GM18520 (cell line): ENCODE data around the gene NTNG2.

Experiments
- ATAC-seq: cut with Tn5 transposase; IDR thresholded peaks from one replicate; pipeline ENCODE4 v1.9.1; 2021; ENCODE audit not compliant: unreplicated experiment

Gene NTNG2

DNA sequence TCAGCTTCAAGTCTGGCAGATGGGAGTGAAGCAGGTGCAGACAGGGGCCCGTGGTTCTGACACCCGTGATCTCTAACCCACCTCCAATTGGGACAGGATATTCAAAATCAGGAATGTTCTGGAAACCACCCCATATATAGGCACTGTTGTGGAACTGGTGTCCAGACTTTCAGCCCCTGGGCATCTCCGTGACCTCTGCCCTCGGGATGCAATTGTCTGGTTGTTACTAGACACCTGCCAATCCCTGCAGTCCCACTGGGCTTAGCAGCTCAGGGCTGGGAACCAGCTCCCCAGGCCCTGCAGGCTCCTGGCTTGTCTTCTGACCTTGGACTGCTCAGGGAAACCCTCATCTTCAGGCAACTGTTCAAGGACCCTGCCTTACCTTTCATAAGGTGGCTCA is 38.8 kb downstream of the NTNG2 start:
- ATAC-seq, result no peak

DNA sequence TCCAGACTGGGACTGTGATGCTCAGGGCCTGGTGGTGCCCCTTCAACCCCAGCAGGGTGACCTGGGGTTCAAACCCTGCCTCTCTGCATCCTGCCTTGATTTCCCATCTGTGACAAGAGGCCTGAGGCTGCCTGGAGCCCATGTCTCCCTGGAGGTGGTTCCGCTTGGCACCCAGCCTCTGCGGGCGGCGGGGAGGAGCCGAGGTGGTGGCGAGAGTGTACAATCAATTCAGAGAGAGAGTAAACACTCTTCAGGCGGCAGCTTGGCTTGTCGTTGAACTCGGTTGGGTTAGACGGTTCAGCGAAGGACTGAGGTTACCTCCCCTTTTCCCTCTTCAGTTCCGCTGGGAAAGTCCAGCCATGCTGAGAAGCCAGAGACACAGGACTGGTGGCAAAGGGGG is 39.3 kb downstream of the NTNG2 start:
- ATAC-seq, result no peak

DNA sequence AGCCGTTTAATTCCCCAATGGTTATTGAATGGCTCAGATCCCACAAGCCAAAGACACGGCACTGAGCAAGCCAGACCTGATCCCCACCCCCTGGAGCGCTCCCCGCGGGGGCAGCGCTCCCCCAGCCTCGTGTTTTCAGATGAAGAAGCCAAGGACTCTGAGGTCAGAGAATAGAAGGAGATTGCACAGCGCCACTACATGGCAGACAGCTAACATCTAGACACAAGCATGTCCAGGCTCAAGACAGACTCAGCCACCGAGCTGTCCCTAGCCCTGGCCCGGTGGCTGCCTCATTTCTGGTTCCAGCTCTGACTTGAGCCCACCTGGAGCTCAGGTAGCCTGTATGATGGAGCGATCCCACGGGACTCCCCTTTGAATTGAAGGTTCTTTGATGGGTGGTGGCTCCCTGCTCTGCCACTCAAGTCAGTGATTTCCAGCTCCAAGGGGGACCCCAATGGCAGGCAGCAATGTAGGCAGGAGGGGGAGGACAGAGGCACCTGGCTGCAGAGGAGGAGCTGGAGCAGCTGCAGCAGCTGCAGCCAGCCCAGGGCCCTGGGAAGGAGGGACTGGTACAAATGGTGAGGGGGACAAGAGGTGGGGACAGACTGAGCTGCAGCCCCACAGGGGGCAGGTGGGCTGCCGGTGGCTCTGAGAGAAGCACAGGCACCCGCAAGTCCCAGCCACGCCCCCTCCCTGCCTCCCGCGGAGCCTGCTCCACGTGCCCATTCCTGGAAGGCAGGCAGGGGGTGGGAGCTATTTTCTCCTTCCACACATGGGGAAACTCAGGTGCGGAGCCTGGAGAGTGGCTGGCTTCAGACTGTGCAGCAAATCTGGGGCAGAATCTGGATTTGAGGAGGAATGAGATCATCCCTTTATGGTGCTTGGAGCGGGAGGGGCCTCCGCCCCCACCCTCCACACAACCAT is 40.2 kb downstream of the NTNG2 start:
- no peak for ATAC-seq

DNA sequence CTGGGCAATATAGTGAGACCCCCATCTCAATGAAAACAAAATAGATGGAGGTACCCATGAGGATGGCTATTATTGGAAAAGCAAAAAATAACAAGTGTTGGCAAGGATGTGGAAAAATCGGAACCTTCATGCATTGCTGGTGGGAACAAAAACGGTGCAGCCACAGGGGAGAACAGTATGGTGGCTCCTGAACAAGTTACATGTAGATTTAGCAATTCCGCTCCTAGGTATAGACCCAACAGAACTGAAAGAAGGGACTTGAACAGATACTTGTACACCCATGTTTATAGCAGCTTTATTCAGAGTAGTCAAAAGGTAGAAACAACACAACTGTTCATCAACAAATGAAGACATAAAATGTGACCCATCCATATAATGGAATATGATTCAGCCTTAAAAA is 43.0 kb downstream of the NTNG2 start:
- no peak for ATAC-seq

DNA sequence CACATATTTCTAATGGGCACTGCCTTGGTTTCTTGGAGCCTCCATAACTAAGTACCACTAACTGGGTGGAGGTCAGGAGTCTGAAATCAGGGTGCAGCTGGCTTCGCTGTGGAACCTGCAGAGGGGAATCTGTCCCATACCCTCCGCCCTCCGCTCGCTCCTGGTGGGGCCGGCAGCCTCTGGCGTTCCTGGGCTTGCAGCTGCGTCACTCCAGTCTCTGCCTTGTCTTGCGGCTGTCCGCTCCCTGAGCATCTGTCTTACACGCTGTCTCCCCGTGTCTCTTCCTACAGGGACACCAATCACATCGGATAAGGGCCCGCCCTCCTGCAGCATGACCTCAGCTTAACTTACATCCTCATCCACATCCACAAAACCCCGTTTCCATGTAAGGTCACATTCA is 45.4 kb downstream of the NTNG2 start:
- ATAC-seq, result no peak

DNA sequence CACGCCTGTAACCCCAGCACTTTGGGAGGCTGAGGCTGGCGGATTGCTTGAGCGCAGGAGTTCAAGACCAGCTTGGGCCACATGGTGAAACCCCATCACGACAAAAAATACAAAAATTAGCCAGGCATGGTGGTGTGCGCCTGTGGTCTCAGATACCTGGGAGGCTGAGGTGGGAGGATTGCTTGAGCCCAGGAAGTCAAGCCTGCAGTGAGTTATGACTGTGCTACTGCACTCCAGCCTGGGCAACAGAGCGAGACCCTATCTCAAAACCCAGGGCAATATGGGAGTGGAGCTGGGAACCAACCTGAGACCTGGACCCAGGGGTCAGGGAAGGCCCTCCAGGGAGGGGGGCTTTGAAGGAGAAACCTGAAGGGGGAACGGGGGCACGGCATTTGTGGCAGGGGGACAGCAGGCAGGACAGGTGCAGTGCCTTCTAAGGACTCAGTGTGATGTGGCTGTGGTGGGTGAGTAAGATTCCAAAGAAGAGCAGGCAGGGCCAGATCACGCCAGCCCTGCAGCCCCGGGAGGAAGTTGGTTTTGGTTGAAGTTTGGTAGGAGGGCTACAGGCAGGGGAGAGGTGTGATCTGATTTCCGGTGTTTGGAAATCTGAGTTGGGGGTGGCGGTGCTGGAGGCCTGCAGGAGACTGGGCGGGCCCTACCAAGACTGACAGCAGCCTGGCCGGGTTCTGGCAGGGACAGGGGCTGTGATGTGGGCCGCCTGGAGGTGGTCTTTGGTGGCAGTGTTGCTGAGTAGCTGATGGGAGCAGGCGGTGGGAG is 46.2 kb downstream of the NTNG2 start:
- no peak for ATAC-seq

DNA sequence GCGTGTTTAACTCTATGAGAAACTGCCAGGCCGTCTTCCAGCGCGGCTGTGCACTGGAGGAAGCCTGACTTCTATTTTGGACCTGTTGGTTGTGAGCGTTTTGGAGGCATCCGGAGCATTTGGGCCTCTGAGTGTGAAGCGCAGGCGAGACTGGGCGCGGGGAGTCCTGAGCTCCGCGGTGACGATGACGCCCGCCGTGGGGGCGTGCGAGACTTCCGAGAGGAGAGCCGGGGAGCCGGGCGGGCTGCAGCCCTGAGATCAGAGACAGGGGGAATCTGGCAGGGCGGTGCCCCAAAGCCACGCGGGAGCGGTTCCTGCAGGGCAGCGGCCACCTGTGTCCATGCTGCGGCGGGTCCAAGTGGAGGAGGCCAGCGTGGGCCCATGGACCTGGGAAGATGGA is 47.4 kb downstream of the NTNG2 start:
- no peak for ATAC-seq

DNA sequence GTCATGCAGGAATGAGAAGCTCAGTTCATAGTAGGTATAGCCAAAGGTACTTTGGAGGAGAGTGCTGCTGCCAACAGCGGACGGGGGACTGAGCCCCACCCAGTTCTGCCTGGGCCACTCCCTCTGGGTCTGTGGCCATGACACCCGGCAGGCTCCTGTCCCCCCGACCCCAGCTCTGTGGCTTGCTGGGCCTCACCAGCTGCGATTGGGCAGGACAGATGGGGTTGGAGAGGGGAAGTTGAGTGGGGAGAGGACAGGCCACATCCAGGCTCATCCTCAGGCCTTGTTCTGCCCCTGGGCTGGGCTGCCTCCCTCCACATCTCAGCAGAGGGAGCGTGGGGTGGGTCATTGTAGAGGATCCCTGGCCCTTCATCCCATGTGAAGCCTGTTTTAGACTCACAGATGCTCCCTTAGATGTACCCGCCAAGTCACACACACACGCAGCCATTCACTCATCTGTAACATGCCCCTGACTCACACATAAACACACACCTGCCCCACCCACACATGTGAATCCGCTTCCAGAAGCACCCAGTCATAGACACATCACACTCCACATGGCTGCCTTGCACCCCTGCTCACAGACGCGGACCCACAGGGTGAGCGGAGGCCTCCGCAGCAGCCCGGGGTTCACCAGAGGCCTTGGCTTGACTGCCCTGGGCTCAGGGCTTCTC is 48.8 kb downstream of the NTNG2 start:
- ATAC-seq, result no peak

DNA sequence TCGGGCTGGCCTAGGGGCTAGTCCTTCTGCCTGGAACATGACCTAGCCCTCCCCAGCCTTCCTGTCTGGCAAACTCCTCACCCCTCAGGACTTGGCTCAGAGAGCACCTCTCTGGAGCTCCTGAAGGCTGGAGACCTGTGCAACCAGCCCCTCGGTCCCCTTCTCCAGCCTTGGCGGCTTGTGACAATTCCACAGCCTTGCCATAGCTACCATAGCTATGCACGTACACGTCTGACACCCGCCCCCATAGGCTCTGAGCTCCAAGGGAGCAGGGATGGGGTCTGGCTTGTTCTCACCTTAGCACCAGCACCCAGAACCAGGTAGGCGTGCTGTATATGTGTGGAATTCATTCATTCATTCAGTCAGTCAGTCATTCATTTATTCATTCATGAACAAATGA is 49.7 kb downstream of the NTNG2 start:
- no peak for ATAC-seq

DNA sequence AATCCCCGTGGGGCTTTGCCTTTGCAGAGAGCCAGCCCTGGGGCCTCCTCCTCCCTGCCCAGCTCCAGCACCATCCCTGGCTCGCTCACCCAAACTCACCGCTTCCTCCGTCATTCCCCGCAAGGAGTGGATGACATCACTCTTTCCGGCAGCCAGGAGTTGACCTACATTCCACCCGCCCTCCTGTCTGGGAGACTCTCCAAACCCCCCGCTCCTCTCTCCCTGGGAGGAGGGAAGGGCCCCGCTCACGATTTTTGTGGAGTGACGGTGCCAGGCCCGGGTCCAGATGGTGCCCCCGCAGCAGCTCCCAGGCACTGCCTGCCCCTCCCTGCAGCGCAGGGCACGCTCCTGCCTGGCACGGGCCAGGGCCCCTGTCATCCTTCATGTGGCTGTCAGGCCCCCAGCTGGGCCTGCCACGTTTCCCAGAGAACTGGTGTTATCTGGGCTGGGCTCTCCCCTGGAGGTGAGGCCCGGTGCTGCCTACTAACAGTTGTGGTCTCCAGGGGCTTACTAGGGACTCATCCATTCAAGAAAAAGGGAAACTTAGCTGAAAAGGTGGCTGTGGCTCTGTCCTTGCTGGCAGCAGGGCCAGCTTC is 52.3 kb downstream of the NTNG2 start:
- no peak for ATAC-seq

DNA sequence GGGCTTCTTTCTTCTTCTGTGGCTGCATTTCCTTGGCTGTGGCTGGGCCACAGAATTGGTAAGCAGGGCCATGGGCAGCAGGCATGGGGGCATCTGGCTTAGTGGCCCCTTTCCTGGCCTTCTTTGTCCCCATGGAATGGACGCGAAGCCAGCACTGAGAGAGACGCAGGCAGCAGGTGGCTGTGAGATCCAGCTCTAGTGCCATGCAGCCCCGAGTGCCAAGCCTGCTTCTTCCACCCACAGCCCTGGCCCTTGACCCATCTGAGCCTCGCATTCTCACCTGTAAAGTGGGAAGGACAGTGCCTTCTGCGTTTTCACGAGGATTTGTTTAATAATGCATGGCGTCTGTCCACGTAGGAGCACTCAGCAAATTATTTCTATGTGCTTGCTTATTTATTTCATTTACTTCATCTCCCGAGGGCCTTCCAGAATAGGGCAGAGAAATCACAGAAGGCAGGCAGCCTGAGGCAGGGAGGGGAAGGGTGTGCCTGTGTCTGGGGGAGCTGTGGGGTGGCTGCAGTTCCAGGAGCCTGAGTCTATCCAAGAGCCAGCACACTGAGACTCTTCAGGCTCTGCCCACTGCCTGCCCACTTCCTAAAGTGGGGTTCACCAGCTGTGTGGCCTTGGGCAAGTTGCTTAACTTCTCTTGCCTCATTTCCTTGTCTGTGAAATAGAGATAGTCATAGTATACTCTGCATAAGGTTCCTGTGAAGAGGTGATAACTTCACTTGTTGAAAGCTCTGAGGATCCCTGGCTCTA is 55.2 kb downstream of the NTNG2 start:
- no peak for ATAC-seq

DNA sequence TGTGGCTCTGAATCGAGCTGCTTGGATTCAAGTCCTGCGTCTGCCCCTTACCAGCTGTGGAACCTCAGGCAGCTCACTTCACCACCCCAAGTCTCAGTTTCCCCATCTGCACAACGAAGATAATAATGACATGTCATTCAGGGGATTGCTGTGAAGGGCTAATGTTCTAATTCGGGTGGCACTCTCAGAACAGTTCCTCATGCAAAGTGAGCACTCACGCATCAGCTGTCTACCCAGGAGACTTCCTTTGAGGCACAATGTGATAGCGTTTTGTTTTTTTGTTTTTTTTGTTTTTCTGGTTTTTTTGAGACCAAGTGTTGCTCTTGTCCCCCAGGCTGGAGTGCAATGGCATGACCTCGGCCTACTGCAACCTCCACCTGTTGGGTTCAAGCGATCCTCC is 56.4 kb downstream of the NTNG2 start:
- ATAC-seq, result no peak

DNA sequence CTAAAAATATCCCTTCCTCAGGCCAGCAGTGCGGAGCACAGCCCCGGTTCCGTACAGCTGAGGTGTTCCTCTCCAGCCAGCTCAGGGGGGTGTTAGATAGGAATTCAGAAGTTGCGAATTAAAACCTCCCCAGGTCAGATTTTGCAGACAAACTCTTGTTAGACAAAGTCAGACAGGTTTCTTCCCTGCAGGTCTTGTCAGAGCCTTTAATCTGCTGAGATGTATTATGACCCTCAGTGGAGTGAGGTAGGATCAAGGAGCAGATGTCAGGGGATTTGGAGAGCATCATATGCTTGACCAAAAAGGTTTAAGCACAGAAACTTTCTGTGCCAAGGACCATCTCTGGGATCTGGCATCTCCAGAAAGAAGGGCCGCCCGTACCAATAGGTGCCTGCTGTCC is 60.1 kb downstream of the NTNG2 start:
- ATAC-seq, result no peak

DNA sequence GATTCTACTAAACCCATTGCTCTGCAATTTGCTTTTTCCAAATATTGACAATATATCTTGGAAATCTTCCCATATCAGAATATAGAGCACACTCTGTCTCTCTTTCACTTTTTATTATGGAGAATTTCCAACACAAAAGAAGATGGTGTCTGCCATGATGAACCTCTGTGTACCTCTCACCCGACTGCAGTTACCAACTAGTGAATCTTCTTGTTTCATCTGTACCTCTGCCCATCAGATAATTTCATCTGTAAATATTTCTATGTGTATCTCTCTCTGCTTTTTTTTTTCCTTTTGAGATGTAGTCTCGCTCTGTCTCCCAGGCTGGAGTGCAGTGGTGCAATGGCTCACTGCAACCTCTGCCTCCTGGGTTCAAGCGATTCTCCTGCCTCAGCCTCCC is 62.8 kb downstream of the NTNG2 start:
- ATAC-seq, result no peak

DNA sequence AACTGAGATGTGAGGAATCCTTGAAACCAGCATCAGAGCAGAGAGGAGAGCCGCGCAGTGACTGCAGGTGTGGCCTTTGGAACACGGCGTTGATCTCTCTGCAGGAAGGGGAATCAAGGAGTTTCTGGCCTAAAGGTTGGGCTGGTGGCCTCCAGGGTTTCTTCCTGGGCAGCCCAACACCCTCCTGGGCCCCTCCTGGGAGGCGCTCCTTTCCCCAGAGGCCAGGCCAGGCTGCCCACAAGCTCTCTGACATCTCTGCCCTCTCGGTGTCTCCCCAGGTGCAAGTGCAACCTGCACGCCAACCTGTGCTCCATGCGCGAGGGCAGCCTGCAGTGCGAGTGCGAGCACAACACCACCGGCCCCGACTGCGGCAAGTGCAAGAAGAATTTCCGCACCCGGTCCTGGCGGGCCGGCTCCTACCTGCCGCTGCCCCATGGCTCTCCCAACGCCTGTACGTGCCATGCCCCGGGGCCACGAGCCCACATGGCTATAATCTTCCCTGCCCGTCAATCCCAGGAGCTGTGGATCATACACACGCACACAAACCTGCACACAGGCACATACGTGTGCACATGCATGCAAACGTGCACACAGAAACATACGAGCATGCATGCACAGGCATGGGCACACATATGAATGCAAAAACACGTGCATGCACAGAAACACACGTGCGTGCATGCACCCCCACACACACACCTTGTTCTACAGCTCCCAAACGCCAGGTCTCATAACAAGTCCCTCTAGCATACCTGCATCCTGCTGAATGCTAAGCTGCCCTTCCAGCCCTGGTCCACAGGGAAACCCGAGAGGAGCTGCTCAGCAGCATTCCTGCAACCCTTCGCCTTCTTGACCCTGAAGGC is 64.9 kb downstream of the NTNG2 start:
- no peak for ATAC-seq

DNA sequence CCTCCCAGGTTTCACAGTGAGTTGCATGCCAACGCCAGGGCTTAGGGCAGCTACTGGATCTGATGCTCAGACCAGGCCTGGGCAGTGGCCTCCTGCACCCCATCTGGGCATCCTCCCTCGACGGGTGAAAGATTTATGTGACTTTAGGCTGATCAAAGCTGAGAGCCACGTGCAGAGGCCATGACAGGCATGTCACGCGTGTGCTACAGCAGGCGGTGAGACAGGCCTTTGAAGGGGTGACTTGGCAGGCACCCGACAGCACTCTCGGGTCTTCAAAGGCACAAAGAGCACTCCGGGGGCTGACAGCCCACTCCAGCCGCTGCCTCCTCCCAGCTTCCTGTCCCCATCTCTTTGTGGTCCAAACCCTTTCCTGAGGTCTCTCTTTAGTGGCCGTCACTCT is 66.2 kb downstream of the NTNG2 start:
- ATAC-seq, result no peak

DNA sequence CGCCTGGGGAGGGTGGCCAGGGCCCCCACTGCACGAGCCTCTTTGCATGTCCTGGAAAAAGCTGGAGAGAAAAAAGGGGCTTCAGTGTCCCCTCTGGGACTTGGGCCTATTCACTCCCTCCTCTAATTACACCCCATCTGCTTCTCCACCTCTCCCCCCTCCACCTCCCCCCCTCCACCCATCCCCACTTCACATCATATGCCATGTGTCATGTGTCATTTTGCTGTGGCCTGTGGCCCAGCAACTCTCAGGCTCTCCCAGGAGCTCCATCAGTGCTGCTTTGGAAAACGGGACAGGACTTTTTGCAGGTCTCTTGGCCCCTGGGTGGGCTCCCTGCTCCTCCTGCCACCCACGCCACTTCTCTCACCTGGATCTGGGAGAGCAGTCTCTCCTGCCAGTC is 68.7 kb downstream of the NTNG2 start:
- ATAC-seq, result no peak

DNA sequence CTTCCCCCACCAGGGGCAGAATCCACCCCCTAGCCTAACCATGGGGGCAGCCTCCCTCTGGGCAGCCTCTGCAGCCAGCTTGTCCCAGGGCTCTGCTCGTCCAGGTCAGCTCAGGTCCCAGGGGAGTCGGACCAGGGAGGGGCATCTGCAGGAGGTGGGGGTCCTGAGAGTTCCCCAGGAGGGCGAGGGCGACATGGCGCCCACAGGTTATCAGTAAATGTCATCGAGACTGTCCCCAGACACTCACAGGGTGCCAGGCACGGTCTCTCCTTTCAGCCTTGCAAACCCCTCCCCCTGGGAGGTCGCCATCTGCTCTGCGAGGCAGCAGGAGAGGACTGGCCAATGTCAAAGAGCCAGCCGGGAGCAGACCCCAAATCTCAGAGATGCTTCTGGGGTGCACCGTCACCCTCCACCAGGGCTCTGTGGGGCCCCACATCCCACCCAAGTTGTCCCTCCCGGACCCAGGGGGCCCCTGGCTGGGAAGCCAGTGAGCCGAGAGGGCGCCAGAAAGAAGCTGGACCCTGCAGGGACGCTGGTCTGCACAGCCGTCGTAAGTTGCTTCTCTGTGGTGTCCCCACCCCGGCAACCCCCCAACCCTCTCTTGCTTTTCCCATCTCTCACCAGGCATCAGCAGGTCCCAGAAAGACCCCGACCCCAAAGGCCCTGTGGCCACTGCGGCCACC is 69.3 kb downstream of the NTNG2 start:
- ATAC-seq, result no peak

DNA sequence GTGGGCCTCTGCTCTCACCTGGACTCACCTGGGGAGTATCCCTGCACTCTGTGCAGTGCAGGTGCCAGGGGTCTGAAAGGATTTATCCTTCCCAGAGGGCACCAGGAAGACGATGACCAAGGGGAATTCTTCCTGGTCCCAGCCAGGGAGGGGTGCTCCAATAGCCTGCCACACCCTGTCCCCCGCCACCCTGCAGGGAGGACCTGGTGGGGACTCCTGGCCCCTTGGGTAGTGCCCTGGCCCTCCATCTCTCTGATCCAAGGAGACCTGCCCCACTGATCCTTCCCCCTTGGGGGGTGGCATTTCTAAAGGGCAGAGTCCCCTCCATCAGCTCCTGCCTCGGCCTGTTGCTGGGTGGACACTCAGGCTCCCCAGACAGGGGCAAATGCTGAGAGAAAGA is 70.7 kb downstream of the NTNG2 start:
- ATAC-seq, result no peak
